Activated naive CD8-positive, alpha-beta T cell (primary cell): ENCODE measurements around the gene ZNF614.
"Not testable (repeated sequence)": the region's sequence is repeated elsewhere in the genome, so short reads cannot be mapped to it uniquely, and the experiment has no call there.

Experiments used
- H3K27ac Mint-ChIP-seq: one replicate; pipeline ENCODE4 v1.8.0; 2021; ENCODE audit warnings: mixed read lengths
- H3K27me3 Mint-ChIP-seq: one replicate; pipeline ENCODE4 v1.8.0; 2021; ENCODE audit warnings: mixed read lengths
- H3K36me3 Mint-ChIP-seq: one replicate; pipeline ENCODE4 v1.8.0; 2021; ENCODE audit warnings: mixed read lengths
- H3K4me1 Mint-ChIP-seq: one replicate; pipeline ENCODE4 v1.8.0; 2021; ENCODE audit warnings: low read depth, mixed read lengths
- H3K4me3 Mint-ChIP-seq: one replicate; pipeline ENCODE4 v1.8.0; 2021; ENCODE audit warnings: mild to moderate bottlenecking, mixed read lengths
- H3K9me3 Mint-ChIP-seq: one replicate; pipeline ENCODE4 v1.8.0; 2021; ENCODE audit warnings: low read depth, mixed read lengths

ZNF614 gene

DNA sequence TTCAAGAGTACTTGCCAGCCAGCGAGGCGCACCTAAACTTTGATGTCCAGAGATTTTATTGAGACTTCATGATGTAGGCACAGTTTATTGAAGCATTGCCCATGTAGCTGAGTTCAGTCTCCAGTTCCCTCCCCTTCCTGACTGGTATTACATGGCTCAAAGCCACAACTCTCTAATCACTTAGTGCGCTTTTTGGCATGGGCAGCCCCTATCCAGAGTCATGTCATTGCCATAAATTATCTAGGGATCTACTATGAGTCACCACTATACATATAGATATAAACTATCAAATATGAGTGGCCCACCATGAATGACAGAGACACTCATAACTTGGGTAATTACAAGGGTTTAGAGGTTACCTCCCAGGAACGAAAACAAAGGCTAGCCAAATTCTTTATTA lies 7.7 kb downstream of the ZNF614 start:
- no peak overlapping the region for H3K4me3 Mint-ChIP-seq
- H3K27me3 Mint-ChIP-seq, result no peaks in the 10 kb centered on the region
- no peak overlapping the region for H3K27ac Mint-ChIP-seq
- H3K9me3 Mint-ChIP-seq, result peaks cover 50% of the 10 kb centered on the region
- H3K36me3 Mint-ChIP-seq, result peaks cover 85% of the 10 kb centered on the region
- peaks cover 3% of the 10 kb centered on the region for H3K4me1 Mint-ChIP-seq

DNA sequence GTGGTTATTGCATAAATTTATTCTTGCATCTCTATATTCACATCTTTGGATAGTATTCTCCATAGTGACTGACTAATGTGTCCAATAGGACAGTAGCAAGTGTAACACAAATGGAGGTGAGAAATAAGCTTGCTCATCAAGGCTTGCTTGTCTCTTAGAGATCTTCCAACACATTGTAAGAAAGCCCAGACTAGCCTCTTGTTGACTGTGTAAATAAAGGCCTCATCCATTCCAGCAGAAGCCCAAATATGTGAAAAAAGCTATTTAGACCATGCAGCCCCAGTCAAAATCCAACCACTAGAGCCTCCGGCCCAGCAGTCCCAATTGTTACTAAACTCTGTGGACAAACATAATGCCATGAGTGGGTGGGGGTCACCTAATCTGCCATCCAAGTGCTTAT lies 17.5 kb downstream of the ZNF614 start:
- Mint-ChIP-seq H3K9me3 (peaks cover 17% of the 10 kb centered on the region), H3K4me3 (no peak overlapping the region), H3K36me3 (peaks cover 36% of the 10 kb centered on the region), H3K27me3 (no peaks in the 10 kb centered on the region), H3K4me1 (peaks cover 17% of the 10 kb centered on the region), H3K27ac (no peak overlapping the region)

DNA sequence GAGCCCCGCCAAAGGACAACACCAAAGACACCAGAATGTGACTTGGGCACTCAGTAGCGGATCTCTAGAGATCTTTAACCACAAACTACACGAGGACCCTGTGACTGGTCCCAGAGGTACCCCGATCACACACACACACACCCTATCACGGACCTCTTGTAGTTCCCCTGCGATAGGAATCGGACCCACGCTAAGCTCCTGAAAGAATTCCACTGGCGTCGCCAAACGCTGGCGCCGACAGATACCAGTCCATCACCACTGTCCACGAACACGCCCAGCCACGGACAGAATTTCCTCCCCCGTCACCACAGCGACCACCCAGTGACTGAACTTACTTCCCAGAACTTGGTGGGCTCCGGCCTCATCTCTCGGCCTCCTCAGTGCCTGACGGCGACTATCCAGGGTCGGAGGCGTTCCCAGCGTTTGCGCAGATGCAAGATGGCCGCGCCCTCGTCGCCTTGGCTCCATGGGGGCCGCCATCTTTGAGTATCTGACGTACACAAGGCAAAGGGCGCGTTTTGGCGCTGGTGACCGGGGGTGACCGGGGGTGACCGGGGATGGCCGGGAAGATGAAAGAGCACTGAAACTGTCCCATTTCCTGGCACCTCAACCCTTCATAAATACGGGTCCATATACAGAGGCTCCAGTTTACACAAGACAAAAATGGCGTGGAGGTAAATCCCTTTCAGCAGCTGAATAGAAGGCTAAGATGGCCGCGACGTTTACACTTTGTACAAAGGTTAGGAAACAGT lies 20.2 kb downstream of the ZNF614 start, which contains the start of gene ZNF615:
Gene ZNF615, minus strand, starts transcription at position 406 of the 752 bp plus-strand sequence. CDS start 4,500 bp downstream, outside the sequence.
- Mint-ChIP-seq H3K9me3 (peaks cover 11% of the 10 kb centered on the region), H3K36me3 (peaks cover 37% of the 10 kb centered on the region), H3K4me1 (peaks cover 17% of the 10 kb centered on the region), H3K27ac (peak within 1 kb of the TSS; percentile 97), H3K4me3 (peak within 1 kb of the TSS; percentile 96), H3K27me3 (no peaks in the 10 kb centered on the region)

DNA sequence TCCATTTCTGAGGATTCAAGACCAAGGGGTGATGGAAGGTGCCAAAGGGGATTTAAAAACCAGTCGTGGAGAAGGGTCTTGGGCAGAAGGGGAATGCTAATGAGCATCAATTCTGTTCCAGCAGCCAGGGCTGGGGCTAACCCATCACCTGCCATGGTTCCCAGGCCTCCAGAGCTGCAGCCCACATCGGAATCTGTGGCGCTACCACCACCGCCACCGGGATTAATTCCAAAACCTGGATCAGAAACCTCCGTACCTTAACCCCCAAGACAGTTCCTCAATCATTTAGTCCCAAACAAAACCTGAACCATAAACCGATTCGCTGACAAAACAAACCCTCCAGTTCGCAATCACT lies 20.8 kb downstream of the ZNF614 start:
- Mint-ChIP-seq H3K4me1 (peaks cover 17% of the 10 kb centered on the region), H3K4me3 (peak overlapping the region; percentile 96), H3K36me3 (peaks cover 35% of the 10 kb centered on the region), H3K27me3 (no peaks in the 10 kb centered on the region), H3K9me3 (peaks cover 12% of the 10 kb centered on the region), H3K27ac (peak overlapping the region; percentile 97)

DNA sequence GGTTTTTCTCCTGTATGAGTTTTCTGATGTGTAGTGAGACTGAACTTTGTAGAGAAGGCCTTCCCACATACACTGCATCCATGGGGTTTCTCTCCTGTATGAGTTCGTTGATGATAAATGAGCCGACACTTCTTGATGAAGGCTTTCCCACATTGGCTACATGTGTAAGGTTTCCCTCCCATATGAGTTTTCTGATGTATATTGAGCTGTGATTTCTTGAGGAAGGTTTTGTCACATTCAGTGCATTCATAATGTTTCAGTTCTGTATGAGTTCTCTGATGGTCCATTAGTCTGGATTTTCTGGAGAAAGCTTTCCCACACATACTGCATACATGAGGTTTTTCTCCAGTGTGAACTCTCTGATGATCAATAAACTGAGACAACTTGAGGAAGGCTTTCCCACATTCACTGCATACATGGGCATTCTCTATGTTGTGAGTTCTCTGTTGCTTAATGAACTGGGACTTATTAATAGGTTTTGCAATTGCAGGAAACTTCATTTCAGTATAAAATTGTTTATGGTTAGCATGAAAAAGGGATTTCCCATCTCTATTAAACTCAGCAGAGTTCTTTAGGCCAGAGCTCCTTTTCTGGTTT lies 34.0 kb downstream of the ZNF614 start:
- Mint-ChIP-seq H3K4me1 (no peaks in the 10 kb centered on the region), H3K9me3 (peaks cover 39% of the 10 kb centered on the region), H3K36me3 (peaks cover 61% of the 10 kb centered on the region), H3K4me3 (no peak overlapping the region), H3K27ac (no peak overlapping the region), H3K27me3 (no peaks in the 10 kb centered on the region)

DNA sequence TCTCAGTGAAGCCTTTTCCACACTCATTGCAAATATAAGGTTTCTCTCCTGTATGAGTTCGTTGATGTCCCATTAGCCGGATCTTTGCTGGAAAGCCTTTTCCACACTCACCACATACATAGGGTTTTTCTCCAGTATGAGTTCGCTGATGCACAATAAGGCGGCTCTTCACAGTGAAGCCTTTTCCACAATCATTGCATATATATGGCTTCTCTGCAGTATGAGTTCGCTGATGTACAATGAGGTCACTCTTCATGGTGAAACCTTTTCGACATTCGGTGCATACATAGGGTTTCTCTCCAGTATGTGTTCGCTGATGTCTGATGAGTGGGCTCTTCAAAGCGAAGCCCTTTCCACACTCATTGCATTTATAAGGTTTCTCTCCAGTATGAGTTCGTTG lies 34.8 kb downstream of the ZNF614 start:
- Mint-ChIP-seq H3K27me3 (no peaks in the 10 kb centered on the region), H3K4me1 (no peaks in the 10 kb centered on the region), H3K9me3 (peaks cover 40% of the 10 kb centered on the region), H3K27ac (no peak overlapping the region), H3K4me3 (no peak overlapping the region), H3K36me3 (peaks cover 59% of the 10 kb centered on the region)

DNA sequence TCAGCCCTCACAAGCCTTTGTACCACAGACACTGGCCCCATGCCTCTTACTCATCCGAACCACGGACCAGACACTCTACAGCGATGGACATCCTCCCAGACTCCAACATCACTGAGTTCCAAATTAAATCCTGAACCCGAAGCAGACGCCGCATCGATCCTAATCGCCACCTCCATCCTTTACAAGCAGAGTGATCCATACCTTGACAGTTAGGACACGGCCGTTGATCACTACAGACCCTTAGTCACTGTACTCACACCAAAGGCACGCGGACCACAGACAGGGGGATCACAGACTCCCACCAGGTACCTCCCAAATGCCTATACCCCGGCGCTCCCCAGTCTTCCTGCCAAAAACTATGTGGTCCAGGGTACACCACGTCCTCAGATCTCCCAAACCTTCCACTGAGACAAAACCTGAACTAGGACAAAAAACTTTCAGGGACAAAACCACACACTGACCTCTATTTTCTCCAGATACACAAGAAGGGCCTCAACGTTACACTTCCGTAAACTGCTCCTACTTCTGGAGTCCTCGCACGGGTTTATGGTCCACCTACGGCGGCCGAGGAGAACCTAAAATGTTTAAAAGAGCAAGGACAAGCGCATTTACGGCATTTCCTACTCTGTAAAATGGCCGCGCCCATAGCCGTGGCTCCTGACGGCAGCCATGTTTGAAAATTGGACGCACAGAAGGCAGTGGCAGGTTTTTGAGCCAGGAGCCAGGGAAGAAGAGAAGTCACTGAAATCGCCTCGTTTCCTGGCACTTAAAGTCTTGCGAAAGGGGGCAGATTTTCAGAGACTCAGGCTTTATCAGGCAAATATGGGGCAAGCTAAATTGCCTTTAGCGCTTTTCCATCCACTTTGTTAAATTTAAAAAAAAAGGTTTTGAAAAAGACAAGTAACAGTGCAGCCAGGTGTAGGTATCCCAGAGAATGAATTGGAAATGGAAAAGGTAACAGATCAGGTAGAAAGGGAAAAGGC lies 41.6 kb downstream of the ZNF614 start, which contains the start of gene ZNF350:
Gene ZNF350, minus strand, starts transcription at position 532 of the 983 bp plus-strand sequence. CDS start 12,480 bp downstream, outside the sequence.
- H3K4me1 Mint-ChIP-seq, result peaks cover 15% of the 10 kb centered on the region
- peak within 1 kb of the TSS; percentile 100 for H3K4me3 Mint-ChIP-seq
- H3K27ac Mint-ChIP-seq, result peak within 1 kb of the TSS; percentile 99
- peaks cover 23% of the 10 kb centered on the region for H3K9me3 Mint-ChIP-seq
- H3K36me3 Mint-ChIP-seq, result peaks cover 45% of the 10 kb centered on the region
- no peaks in the 10 kb centered on the region for H3K27me3 Mint-ChIP-seq

DNA sequence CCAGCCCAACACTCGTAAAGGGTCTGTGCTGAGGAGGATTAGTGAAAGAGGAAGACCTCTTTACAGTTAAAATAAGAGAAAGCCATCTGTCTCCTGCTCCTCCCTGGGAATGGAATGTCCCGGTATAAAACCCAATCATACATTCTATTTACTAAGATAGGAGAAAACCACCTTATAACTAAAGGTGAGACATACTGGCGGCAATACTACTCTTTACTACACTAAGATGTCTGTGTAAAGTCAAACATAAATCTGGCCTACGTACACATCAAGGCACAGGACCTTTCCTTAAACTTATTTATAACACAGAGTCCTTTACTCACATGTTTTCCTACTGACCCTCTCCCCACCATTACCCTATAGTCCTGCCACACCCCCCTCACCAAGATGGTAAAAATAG lies 44.8 kb downstream of the ZNF614 start:
- H3K4me3 Mint-ChIP-seq, result no peak overlapping the region
- H3K4me1 Mint-ChIP-seq, result peaks cover 15% of the 10 kb centered on the region
- H3K9me3 Mint-ChIP-seq, result peaks cover 28% of the 10 kb centered on the region

DNA sequence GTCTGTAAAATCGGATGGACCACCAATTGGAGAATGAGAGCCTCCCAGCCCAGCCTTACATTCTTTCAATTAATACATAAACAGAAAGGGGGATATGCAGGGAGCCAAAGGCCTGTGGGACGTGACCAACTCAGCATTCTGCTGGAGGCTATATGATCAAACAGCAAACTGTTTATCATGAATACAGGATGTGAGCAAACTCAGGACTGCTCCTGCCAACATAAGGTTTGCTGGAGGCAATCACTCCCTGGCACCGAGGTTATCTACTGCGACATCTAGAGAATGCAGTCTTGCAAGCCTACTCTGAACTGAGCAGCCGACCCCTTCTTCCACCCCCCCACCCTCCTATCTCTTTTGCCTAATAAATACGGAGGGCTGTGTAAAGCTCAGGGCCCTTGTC lies 47.3 kb downstream of the ZNF614 start:
- not testable (repeated sequence) for H3K4me3 Mint-ChIP-seq, H3K4me1 Mint-ChIP-seq, H3K27me3 Mint-ChIP-seq, H3K27ac Mint-ChIP-seq
- Mint-ChIP-seq H3K36me3 (peaks cover 71% of the 10 kb centered on the region), H3K9me3 (peaks cover 33% of the 10 kb centered on the region)

More for the DNA sequence above, 44.8 kb downstream of the ZNF614 start:
- Mint-ChIP-seq H3K36me3 (peaks cover 63% of the 10 kb centered on the region), H3K27ac (no peak overlapping the region), H3K27me3 (no peaks in the 10 kb centered on the region)

DNA sequence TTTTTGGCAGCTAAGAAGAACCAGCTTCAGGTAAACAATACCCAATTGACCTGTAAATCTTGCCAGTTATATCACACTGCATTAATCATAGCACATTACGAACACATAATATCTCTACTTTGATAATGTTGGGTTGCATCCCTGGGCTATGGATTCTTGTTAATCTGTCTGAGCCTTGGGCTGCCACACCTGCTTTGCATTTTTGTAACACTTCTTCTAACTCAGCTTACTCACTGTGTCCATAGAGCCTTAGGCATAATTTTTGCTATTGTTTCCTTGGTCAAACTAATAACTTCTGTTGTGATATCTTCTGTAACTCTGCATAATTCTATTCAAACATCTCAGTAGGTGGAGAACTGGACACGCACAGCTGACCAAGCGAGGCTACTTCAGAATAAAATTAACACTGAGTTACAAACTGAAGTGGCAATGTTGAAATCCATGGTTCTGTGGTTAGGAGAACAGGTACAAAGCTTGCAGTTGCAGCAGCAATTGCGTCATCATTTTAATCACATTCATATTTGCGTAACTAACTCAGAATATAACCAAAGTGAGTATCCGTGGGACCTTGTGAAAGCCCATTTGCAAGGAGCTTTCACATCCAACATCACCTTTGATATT lies 48.0 kb downstream of the ZNF614 start:
- Mint-ChIP-seq H3K27ac (no peak overlapping the region), H3K4me1 (peaks cover 2% of the 10 kb centered on the region), H3K27me3 (no peaks in the 10 kb centered on the region), H3K4me3 (no peak overlapping the region), H3K36me3 (peaks cover 69% of the 10 kb centered on the region), H3K9me3 (peaks cover 33% of the 10 kb centered on the region)

DNA sequence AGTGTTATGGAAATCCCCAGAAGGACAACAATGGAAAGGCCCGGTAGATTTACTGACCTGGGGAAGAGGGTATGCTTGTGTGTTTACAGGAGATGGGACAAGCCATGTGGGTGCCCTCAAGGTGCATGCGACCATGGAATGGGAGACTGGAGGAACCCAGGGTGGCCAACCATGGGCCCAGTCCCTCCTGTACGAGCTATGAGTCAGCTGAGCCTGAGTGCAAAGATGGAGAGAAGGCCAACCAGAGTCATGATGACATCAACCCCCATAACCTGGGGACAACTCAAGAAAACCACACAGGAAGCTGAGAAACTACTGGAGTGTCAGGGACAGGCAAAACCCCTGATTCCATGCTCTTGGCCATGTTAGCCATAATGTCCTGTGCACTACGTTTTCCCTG lies 49.3 kb downstream of the ZNF614 start:
- no peaks in the 10 kb centered on the region for H3K27me3 Mint-ChIP-seq
- no peak overlapping the region for H3K4me3 Mint-ChIP-seq
- H3K9me3 Mint-ChIP-seq, result peaks cover 41% of the 10 kb centered on the region
- no peaks in the 10 kb centered on the region for H3K4me1 Mint-ChIP-seq
- H3K36me3 Mint-ChIP-seq, result peaks cover 73% of the 10 kb centered on the region
- no peak overlapping the region for H3K27ac Mint-ChIP-seq

DNA sequence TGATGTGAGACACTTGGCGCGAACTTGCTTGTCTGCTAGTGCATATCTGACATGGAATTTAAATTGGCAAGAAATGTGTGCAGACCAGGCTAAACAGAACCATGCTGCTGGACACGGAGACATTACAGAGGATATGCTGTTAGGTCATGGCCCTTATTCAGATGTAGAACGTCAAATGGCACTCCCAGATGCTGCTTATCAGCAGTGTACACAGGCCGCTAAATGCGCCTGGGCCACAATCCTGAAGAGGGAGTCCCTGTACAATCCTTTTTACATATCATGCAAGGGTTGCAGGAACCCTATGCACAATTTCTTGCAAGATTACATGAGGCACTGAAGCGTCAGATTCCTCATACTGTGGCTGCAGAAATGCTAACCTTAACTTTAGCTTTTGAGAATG lies 50.8 kb downstream of the ZNF614 start:
- peaks cover 37% of the 10 kb centered on the region for H3K9me3 Mint-ChIP-seq
- H3K36me3 Mint-ChIP-seq, result peaks cover 72% of the 10 kb centered on the region
- no peak overlapping the region for H3K4me3 Mint-ChIP-seq
- no peaks in the 10 kb centered on the region for H3K4me1 Mint-ChIP-seq
- H3K27me3 Mint-ChIP-seq, result no peaks in the 10 kb centered on the region
- H3K27ac Mint-ChIP-seq, result no peak overlapping the region

DNA sequence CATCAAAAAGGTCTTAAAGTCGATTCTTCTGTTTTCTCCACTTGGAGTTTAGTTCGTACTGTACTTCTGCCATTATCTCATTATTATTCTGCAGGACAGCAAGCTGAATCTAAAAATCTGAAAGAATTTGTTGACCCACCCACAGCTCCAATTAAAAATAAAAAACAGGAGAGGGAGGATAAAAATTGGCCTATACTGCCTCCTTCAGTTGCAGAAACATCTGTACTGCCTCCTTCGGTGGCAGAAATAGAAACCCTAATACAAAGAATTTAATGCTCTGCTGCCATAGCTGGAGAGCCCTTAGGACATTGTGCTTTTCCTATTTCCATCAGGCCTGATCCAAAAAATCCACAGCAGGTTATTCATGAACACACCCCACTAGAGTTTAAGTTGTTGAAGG lies 51.3 kb downstream of the ZNF614 start:
- no peaks in the 10 kb centered on the region for H3K4me1 Mint-ChIP-seq
- no peak overlapping the region for H3K4me3 Mint-ChIP-seq
- H3K27ac Mint-ChIP-seq, result no peak overlapping the region
- peaks cover 37% of the 10 kb centered on the region for H3K9me3 Mint-ChIP-seq
- no peaks in the 10 kb centered on the region for H3K27me3 Mint-ChIP-seq
- peaks cover 73% of the 10 kb centered on the region for H3K36me3 Mint-ChIP-seq

DNA sequence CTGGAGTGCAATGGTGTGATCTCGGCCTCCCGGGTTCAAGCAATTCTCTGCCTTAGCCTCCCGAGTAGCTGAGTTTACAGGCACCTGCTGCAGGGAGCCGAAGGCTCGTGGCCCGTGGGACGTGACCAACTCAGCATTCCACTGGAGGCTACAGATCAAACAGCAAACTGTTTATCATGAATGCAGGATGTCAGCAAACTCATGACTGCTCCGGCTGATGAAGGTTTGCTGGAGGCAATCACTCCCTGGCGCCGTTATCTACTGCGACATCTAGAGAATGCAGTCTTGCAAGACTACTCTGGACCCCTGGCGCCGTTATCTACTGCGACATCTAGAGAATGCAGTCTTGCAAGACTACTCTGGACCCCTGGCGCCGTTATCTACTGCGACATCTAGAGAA lies 52.4 kb downstream of the ZNF614 start:
- not testable (repeated sequence) for H3K4me3 Mint-ChIP-seq, H3K27me3 Mint-ChIP-seq, H3K27ac Mint-ChIP-seq, H3K4me1 Mint-ChIP-seq
- peaks cover 74% of the 10 kb centered on the region for H3K36me3 Mint-ChIP-seq
- H3K9me3 Mint-ChIP-seq, result peaks cover 32% of the 10 kb centered on the region
